NK-92 (cell line): ENCODE measurements around the gene WWOX.

Experiments used
- DNase-seq: peaks from one replicate; lab custom pipeline; 2025; ENCODE audit not compliant: unreplicated experiment; lab: John Stamatoyannopoulos, UW

The WWOX gene

DNA sequence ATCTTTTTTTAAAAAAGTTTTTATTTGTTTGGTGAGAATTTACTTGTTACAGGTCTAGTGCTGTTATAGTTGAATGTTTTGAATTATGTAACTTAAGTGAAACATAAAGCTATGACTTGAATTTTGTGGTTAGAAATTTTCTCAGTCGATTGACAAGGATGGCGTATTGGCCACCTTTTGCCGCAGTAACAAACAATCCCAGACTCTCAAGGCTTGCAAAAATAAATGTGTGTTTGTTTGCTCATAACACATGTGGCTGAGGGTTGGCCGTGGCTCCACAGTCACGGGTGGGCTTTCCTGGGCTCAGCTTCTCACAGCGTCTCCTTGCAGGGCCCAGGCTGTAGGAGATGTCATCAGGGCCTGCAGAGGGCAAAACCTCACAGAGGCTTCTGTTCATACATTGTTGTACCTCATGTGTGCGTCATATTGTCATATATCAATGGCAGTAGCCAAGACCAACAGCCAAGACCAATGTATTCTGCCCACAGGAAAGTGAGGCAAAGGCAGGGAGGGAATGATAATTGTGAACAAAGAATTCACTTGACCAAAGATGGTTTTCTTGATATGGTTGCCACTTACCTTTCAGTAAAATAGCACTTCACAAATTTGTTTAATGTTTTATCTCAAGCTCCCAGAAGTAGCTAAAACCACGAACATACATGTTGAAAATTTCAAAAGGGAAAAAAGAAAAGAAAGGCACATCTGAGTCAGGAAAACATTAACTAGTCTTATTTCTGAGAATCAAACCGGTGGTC, 93.5 kb downstream of the WWOX start:
- DNase-seq, result no peak

DNA sequence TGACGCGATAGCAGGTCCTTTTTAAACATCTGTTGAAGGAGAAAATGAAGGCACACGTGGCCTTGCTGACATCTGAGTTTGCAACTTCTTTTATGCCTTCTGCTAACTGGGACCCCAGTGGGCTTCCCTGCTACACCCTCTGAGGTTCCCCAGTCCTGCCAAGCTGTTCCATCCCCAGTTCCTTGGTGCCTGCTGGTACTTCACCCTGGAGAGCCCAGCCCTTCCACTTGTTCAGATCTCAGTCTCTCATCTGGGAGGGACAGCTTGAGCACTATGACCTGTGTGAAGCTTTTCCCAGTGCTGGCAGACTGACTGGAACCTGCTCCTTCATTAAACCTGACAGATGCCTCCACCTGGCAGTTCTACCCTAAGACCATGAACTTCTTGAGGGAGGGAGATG, 95.5 kb downstream of the WWOX start:
- DNase-seq, result no peak

DNA sequence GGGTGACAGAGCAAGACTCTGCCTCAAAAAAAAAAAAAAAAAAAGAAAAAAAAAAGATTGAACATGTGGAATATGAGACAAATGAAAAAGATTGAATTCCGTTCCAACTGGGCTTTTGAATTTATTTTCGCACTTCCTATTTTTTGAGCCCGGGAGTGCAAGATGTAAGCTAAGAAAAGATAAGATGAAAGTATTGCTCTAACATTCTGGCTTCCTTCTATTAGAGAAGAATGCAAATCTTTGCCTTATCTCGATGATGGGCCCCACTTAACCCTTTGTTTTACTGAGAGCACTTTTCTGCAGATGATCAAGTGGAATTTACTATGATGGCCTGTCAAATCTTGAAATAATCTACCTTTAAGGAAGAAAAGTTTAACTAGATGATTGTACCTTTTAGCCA, 96.3 kb downstream of the WWOX start:
- DNase-seq, result no peak

DNA sequence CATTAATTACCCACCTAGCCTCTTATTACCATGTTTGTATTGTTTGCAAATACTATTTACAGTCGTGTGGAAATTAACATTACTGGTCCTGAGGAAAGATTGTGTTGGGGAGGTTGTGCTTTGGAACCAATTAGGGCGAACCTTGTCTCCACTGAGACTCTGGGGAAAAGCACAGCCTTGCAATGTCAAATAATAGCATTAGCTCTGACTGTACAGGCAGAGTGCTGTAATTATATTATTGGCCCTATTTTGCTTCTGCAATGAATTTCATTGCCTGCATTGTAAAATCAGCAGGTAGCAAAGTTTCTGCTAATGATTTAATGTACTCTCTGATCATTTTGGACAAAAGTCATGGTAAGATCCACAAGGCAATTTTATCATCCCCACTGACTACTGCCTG, 97.0 kb downstream of the WWOX start:
- no peak for DNase-seq

DNA sequence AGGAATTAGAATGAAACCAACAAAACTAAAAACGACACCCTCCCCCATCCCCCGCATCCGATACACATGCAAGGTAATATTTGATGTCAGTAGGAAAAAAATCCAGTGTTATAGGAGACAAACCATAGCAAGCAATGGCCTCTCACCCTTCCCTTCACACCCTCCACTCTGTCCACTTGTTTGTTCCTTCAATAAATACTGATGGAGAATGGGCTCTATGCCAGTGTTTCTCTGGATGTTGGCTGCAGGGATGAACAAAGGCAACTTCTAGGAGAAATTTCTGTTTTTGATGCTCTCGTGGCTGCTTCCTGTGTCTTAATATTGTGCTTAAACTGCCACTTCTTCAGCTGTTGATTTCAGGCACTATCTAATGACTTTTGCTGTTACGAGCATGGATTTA, 98.8 kb downstream of the WWOX start:
- no peak for DNase-seq

DNA sequence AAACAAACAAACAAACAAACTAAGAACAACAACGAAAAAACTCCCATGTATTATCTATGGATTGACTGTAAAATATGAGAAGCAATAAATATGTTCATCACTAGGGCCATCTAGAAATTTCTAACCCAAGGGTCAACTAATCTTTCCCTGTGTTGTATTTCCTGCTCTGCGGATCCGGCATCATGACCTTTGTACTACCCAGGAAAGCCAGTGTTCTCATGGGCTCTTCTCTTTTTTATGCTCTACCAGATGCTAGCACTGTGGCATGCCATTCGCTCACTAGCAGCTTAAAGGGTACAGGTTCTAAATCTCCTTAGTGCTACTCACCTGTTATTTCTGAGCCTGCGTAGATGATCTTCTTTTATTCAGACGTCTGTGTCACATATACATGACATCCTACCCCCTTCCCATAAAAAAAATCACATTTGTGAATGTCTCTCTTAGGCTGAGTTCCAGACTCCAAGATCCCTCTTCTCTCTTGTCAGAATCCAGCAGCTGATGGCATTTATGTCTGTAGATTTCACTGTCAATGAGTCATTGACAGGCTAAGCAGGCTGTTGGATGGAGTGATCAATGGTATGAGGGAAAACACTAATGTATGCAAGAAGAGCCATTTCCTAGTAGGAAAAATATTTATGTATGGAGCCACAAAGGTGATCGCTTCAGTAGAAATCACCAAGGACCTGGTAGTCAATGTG, 100.0 kb downstream of the WWOX start:
- no peak for DNase-seq

DNA sequence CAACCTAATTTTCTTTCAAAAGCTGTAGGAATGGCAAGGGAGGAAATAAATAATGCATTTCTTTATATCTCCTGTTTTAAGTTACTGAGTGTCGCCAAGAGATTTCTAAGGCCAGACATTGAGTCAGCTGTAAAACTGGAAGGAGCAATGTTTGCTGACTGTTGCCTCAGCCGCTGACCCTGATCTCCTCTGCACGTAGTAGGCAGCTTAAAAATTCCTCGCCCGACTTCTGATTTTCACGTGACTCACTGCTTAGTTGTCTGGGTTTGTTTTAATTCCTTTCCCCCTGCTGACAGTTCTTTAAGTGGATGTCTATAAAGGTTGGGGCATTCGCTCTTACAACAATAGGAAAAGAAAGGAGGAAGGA, 100.6 kb downstream of the WWOX start:
- no peak for DNase-seq

DNA sequence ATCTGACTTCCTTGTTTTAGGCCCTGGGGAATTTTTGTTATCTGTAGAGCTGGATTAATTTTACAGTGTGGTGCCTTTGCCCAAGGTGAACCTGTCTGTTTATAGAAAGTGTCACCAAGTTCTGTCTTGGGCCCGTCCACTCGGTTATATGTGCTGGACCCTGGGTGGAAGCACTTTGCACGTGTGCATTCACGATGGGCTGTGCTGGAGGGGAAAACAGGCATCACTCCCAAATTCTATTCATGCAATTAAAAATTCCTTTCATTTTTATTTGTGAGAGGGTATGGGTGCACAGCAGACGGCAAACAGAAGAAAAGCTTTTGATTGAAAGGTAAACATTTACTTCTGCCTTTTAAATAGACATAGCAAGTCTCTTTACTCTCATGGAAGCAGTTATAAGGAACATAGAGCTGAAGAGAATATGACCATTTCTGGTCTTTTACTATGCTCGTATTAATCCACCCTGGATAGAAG, 101.2 kb downstream of the WWOX start:
- no peak for DNase-seq

DNA sequence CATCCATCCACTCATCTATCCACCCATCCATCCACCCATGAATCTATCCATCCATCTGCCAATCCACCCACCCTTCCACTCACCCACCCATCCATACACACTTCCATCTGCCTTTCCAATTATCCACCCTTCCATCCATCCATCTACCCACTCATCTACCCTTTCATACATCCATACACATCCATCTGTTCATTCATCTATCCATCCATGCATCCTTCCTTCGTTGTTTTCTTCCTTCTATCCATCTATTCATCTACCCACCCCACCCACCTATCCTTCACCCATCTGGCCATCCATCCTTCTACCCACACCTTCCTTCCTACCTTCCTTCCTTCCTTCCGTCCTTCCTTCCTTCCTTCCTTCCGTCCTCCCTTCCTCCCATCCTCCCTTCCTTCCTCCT, 106.1 kb downstream of the WWOX start:
- DNase-seq, result no peak

DNA sequence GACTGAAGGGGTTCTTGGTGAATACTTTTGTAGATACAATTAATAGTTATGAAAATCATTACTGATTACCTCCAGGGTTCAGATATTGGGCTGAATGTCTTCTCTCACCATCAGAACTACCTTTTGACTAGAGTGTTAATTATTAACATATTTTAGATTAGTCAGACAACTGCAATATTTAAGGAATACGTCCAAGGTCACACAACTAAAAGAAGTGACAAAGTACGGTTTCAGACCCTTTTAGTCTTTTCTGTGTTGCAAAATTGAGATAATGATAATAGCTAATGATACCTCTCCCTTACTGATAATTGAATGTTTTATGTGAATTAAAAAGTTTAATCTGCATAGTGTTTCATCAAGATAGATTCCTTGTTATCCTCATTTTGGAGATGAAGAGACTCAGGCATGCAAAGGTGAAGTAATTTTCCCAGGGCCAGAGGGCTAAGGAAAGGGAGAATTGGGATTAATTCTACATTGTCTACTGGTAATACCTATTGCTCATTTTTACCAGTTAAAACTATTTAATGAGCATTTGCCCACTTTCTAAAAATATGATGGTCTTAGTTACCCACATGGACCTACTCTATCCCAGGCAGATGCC, 107.3 kb downstream of the WWOX start:
- DNase-seq, result no peak

DNA sequence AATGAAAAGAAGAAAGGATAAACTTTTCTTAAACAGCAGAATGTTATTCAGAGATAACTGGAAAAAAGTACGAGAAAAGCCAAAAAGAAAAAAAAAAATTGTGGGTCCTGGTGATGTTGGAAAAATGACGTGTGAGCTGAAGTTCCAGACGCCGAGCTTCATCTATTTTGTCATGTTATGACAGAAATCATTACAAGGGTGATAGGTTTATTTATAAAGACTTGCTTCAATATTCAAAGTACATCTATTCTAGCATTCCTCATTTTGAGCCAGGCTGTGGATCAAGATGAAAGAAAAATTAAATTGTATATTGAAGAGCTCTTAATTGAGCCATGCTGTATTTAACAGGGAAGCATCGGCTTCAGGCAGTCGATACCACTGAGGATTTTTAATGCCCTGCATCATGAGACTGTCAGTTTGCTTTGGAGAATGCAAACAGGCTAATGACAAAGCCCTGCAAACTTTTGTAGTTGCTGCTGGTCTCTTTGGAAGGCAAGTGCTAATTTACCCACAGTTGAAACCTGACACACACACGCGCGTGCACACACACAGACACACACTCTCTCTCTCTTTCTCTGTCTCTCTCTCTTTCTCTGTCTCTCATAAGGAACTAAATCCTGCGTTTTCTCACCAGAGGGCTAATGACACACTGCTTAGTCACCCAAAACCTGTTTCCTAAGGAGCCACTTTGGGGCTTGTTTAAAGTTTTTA, 110.7 kb downstream of the WWOX start:
- no peak for DNase-seq

DNA sequence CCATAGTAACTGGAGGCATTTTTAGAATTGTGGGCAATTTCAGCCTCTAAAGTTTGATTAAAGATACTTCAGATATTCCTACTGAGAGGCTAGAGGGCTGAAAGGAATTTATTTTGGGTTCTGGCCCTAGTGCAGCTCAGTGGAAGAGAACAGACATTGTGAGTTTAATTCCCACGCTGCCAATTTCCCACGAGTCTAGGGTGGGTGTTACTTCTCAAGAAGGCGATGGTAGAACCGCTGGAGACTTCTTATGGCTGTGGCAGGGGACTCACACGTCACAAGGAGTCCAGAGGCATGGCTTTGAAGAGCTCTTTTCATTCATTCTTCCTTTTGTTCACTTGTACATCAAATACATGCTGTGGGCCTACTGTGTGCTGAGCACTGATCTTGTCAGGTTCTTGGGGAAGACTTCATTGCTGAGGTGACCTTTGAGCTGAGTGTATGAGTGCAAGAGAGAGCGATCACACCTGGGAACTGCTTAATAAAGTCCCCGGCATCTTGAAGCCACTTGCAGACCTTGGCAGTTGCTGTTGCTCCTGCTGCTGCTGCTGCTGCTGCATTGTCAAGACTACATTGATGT, 111.7 kb downstream of the WWOX start:
- DNase-seq, result no peak

DNA sequence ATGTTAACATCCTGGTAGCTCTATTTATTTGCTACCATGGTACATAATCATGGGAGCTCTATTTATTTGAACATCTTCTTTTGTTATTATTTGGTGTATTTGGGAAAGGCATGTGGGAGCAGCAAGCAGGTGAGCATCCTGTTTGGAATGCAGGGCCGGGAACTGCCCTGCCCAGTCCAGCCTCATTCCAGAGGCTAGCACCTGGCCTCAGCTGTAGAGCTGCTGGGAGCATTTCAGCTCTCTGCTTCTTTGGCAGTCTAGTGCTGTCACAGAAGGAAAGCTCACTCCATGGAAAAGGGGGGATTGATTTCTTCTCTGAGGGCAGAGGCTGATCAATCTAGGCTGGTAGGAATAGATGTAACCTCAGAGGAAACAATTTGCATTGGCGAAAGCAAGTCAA, 112.5 kb downstream of the WWOX start:
- no peak for DNase-seq

DNA sequence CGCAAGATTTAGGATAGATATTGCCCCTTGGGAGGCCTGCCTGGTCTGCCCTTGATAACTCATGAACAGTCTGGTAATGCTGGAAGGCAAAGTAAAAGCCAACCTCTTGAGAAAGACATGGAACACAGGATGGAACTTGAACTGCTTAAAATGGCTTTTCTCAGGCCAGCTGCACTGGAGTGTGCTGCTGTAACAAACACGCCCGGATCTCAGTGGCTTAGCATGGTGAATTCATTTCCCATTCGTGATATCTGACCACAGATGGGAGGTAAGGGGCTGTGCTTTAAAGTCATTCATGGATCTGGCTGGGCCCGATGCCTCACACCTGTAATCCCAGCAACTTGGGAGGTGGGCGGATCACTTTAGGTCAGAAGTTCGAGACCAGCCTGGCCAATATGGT, 113.2 kb downstream of the WWOX start:
- no peak for DNase-seq

DNA sequence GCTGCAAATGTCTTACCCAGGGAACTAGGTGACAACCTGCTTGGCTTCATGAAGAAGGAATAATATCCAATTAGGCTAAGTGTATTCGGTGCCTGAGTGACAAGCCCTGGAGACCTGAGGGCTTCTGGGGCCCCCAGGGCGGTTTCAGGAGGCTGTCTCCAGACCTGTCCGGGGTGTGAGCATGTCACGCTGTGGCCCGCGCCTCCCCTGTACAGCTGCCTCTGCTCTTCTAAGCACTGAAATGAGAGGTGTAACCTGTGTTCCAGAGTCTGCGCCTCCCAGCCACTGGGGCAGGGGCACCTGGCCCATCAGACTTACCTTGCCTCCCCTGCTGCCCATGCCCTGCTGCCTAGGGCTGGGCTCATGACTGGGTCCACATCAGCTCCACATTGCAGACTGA, 114.3 kb downstream of the WWOX start:
- no peak for DNase-seq

DNA sequence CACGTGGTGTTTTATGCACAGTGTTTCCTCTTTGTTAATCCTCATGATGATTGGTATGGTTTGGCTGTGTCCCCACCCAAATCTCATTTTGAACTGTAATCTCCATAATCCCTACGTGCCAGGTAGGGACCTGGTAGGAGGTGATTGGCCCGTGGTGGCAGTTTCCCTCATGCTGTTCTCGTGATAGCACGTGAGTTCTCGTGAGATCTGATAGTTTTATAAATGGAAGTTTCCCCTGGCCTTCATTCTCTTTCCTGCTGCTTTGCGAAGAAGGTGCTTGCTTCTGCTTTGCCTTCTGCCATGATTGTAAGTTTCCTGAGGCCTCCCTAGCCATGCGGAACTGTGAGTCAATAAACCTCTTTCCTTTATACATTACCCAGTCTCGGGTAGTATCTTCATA, 115.8 kb downstream of the WWOX start:
- no peak for DNase-seq

DNA sequence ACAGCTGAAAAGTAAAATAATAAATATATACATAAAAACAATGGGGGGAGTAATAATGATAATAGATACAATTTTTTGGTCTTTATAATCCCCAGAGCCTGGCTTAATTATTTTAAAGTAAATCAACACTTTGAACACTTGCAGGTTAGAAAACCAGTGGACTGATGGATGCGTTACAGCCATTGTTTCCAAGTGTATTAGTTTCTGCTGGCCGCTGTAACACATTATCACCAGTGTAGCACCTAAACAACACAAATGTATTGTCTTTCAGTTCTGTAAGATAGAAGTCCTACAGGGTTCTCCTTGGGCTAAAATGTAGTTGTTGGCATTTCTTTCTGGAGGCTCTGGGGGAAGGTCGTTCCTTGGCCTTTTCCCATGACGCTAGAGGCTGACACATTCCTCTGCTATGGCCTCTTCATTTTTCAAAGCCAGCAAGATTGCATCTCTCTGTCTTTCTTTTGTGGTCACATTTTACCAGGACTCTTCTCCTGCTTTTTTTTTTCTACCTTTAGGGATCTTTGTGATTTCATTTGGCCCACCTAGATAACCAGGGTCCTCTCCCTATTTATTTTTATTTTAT, 116.8 kb downstream of the WWOX start:
- no peak for DNase-seq

DNA sequence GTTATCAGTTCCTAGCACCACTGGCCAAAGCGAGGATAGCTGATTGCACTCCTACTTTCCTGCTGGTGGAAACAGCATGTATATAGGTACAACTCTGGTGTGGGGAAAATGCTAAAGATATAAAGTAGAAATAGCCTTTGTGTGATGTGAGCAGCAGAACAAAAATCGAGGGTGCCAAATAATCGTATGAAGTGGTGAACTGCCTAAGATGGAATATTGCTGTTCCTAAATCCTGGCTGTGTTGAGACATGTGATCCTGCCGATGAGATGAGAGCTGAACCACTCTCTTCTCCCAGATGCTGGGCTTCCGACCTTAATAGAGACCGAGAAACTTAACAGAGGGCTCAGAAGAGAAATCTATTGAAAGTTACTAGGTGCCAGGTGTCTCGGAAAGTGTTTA, 117.8 kb downstream of the WWOX start:
- no peak for DNase-seq

DNA sequence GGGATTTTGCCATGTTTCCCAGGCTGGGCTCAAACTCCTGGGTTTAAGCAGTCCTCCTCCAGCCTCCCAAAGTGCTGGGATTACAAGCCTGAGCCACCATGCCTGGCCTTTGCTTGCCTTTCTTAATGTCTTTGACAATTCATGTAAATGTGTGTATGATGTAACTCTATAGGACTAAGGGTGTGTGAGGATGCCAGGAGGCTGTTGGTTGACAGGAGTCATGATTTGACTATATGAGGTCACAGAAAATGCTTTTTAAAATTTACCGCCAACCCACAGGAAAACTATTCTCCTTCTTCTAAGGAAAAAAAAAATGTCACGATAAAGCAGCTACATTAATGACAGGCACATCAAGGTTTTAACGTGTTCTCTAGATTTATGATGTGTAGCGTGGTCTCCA, 118.8 kb downstream of the WWOX start:
- DNase-seq, result no peak

DNA sequence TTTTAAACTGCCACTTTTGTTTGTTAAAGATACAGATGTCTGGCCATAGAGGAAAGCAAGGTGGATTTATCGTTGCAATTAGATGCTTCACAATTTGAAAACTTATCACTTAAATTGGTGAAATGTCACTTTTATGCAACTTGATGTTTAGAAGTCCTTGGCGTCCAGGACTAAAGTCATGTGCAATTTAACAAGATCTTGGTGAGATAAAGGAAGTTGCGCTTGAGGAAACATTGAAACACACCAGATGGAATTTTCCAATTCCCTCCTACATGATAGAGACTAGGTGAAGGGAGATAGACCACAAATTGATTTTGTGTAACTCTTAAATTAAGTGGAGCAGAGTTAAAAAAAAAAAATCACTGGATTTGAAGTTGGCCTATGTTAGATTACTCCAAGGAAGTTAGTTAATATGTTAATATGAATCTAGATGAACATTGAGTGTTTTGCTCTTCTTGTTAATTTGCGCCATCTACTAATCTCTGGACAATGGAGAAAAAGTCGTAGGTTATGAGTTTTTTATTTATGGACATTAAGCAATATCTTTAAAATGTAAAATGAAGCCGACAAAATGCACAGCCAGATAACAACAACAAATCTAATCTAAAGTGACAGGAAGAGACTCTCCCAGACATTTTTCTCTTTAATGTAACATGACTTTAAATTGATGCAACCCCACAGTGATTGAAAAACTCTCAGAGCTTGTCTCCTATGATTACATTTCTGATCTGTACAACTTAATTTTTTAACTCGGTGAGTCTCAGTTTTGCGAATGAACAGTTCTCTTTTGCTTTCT, 119.6 kb downstream of the WWOX start:
- no peak for DNase-seq
